Measurements from ENCODE around the gene CDADC1.

GRCh38 chr13:49265822-49266221 is 18.1 kb downstream of the CDADC1 start:
- TF ChIP-seq EZH2 (IDR thresholded peaks at IDR 0.05; ENCODE audit: borderline replicate concordance, low read depth, low read length, severe bottlenecking) (no peak), POLR2AphosphoS5 (IDR thresholded peaks at IDR 0.05; ENCODE audit: insufficient read depth, low read depth, low read length) (no peak), POLR2A (IDR thresholded peaks at IDR 0.05; ENCODE audit: low read depth, low read length) (no peak), JUN (IDR thresholded peaks at IDR 0.05; ENCODE audit: borderline replicate concordance, insufficient read depth, insufficient read length, low read depth) (no peak), FOS (IDR thresholded peaks at IDR 0.05; ENCODE audit: borderline replicate concordance, insufficient read depth, low read length) (no peak), GATA2 (IDR thresholded peaks at IDR 0.05; ENCODE audit: insufficient read depth, insufficient read length, low read depth, low read length) (no peak), MYC (IDR thresholded peaks at IDR 0.05; ENCODE audit: low read depth, low read length) (no peak)
- TF ChIP-seq, protein P1, sequence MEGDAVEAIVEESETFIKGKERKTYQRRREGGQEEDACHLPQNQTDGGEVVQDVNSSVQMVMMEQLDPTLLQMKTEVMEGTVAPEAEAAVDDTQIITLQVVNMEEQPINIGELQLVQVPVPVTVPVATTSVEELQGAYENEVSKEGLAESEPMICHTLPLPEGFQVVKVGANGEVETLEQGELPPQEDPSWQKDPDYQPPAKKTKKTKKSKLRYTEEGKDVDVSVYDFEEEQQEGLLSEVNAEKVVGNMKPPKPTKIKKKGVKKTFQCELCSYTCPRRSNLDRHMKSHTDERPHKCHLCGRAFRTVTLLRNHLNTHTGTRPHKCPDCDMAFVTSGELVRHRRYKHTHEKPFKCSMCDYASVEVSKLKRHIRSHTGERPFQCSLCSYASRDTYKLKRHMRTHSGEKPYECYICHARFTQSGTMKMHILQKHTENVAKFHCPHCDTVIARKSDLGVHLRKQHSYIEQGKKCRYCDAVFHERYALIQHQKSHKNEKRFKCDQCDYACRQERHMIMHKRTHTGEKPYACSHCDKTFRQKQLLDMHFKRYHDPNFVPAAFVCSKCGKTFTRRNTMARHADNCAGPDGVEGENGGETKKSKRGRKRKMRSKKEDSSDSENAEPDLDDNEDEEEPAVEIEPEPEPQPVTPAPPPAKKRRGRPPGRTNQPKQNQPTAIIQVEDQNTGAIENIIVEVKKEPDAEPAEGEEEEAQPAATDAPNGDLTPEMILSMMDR (IDR thresholded peaks at IDR 0.05; ENCODE audit: extremely low read depth in 1 of 2, insufficient read depth in 1 of 2, low read depth in 1 of 2, low read length in 2 of 2), result no peak
- TF ChIP-seq, protein P2, sequence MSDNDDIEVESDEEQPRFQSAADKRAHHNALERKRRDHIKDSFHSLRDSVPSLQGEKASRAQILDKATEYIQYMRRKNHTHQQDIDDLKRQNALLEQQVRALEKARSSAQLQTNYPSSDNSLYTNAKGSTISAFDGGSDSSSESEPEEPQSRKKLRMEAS (IDR thresholded peaks at IDR 0.05; ENCODE audit: insufficient read depth, insufficient read length), result no peak
